H1 (cell line): ENCODE results near the gene FAM98C. TPM values are rescaled to one million over a fixed set of nuclear protein-coding genes. Genes with fewer than 3 reads are reported as not detected.

Experiments used
- CTCF ChIA-PET: fragments of 300-600 bp; sonication (Branson Sonifier 250); formaldehyde crosslinking; loops from one replicate; lab custom pipeline; 2021; ENCODE audit not compliant: partially characterized antibody; lab: Charles Lee
- POLR2A ChIA-PET: fragments of 300-600 bp; sonication (Branson Sonifier 250); formaldehyde crosslinking; loops from one replicate; lab custom pipeline; 2021; ENCODE audit warnings: inconsistent platforms; ENCODE audit not compliant: partially characterized antibody; lab: Charles Lee
- DNase-seq, 2 experiments: peaks; one replicate each; pipeline versions ENCODE4 v3.0.0 to v3.0.0-alpha.2; 2010 to 2022; ENCODE audit warnings: low spot score in 2 of 2, low read depth in 1 of 2, mixed read lengths in 1 of 2
- FAIRE-seq: peaks from 2 replicates; lab custom pipeline; 2011; peaks lifted over from hg19 to GRCh38; lab: Jason Lieb, UNC
- H2AFZ ChIP-seq: 2 replicates; pipeline ENCODE4 v1.8.1; 2012; ENCODE audit warnings: low read length, inconsistent platforms
- H2AK5ac ChIP-seq: 2 replicates; pipeline ENCODE4 v1.6.1; 2013; ENCODE audit warnings: low read depth, low read length
- H2BK120ac ChIP-seq: replicated peaks from 2 replicates; pipeline ENCODE3; 2013; ENCODE audit warnings: low read depth, low read length, inconsistent platforms
- H2BK12ac ChIP-seq: 2 replicates; pipeline ENCODE4 v1.6.1; 2013; ENCODE audit warnings: low read depth, low read length
- H2BK15ac ChIP-seq: 2 replicates; pipeline ENCODE4 v1.6.1; 2013; ENCODE audit warnings: low read length
- H2BK20ac ChIP-seq: 2 replicates; pipeline ENCODE4 v1.6.1; 2013; ENCODE audit warnings: low read length
- H2BK5ac ChIP-seq: 2 replicates; pipeline ENCODE4 v1.6.1; 2013; ENCODE audit warnings: low read depth, low read length
- H3K14ac ChIP-seq: 2 replicates; pipeline ENCODE4 v1.6.1; 2013; ENCODE audit warnings: inconsistent platforms; ENCODE audit not compliant: insufficient read length
- H3K18ac ChIP-seq: 2 replicates; pipeline ENCODE4 v1.6.1; 2013; ENCODE audit warnings: low read length; ENCODE audit errors: extremely low read depth
- H3K23ac ChIP-seq: 2 replicates; pipeline ENCODE4 v1.6.1; 2013; ENCODE audit warnings: inconsistent platforms; ENCODE audit not compliant: insufficient read length
- H3K23me2 ChIP-seq: 2 replicates; pipeline ENCODE4 v1.6.1; 2013; ENCODE audit warnings: low read depth, low read length
- H3K27ac ChIP-seq: 2 replicates; pipeline ENCODE4 v1.6.1; 2011; ENCODE audit warnings: low read depth, low read length, inconsistent platforms
- H3K27me3 ChIP-seq, 4 experiments: replicated peaks in 1 of 4; 1 replicate in 1 of 4; 2 replicates in 3 of 4; pipeline versions ENCODE4 v1.6.1 to v1.8.1; 2011 to 2013; ENCODE audit warnings: low read length in 3 of 4, mild to moderate bottlenecking in 3 of 4, inconsistent platforms in 2 of 4, mixed read lengths in 2 of 4, moderate library complexity in 1 of 4; ENCODE audit not compliant: control insufficient read depth in 3 of 4, insufficient read depth in 3 of 4; ENCODE audit errors: extremely low read depth in 1 of 4
- H3K36me3 ChIP-seq, 4 experiments: 2 replicates each; pipeline versions ENCODE4 v1.6.1 to v1.8.1; 2011 to 2013; ENCODE audit warnings: mild to moderate bottlenecking in 4 of 4, low read length in 3 of 4, moderate library complexity in 2 of 4, control low read depth in 1 of 4, inconsistent platforms in 1 of 4; ENCODE audit not compliant: insufficient read depth in 4 of 4, control insufficient read depth in 2 of 4
- H3K4ac ChIP-seq: replicated peaks from 2 replicates; pipeline ENCODE3; 2013; ENCODE audit warnings: low read length, low read depth, mixed read lengths, inconsistent platforms; ENCODE audit not compliant: insufficient read length
- H3K4me1 ChIP-seq, 4 experiments: replicated peaks in 1 of 4; 1 replicate in 1 of 4; 2 replicates in 3 of 4; pipeline versions ENCODE4 v1.6.1 to v1.8.1; 2011 to 2013; ENCODE audit warnings: low read length in 3 of 4, inconsistent platforms in 2 of 4, mixed read lengths in 1 of 4; ENCODE audit not compliant: insufficient read depth in 4 of 4, control insufficient read depth in 3 of 4
- H3K4me2 ChIP-seq, 2 experiments: 2 replicates each; pipeline versions ENCODE4 v1.6.1 to v1.8.1; 2011 to 2013; ENCODE audit warnings: low read depth in 2 of 2, low read length in 2 of 2, control low read depth in 1 of 2, inconsistent platforms in 1 of 2, mild to moderate bottlenecking in 1 of 2; ENCODE audit not compliant: insufficient read depth in 1 of 2
- H3K4me3 ChIP-seq, 4 experiments: fragments of 200-600, 300-600 bp in 1 of 4; sonication (generic), shearing (Covaris generic), sonication (Bioruptor Twin) in 1 of 4; 2 replicates each; pipeline versions ENCODE4 v1.5.1 to v1.8.1; 2011 to 2016; ENCODE audit warnings: low read length in 4 of 4, low read depth in 3 of 4, control low read depth in 2 of 4, inconsistent platforms in 2 of 4, mild to moderate bottlenecking in 2 of 4, mixed read lengths in 1 of 4, moderate library complexity in 1 of 4; ENCODE audit not compliant: insufficient read depth in 2 of 4; ENCODE audit errors: extremely low read depth in 1 of 4
- H3K56ac ChIP-seq: replicated peaks from 2 replicates; pipeline ENCODE3; 2013; ENCODE audit warnings: low read depth, mild to moderate bottlenecking, mixed read lengths, low read length, inconsistent platforms; ENCODE audit not compliant: insufficient read length
- H3K79me1 ChIP-seq: 2 replicates; pipeline ENCODE4 v1.6.1; 2013; ENCODE audit warnings: low read depth, low read length, control low read depth
- H3K79me2 ChIP-seq, 2 experiments: 2 replicates each; pipeline versions ENCODE4 v1.6.1 to v1.8.1; 2012 to 2013; ENCODE audit warnings: low read length in 2 of 2, mild to moderate bottlenecking in 2 of 2, inconsistent platforms in 1 of 2; ENCODE audit not compliant: insufficient read depth in 2 of 2, control insufficient read depth in 1 of 2
- H3K9ac ChIP-seq, 4 experiments: replicated peaks in 1 of 4; 1 replicate in 1 of 4; 2 replicates in 3 of 4; pipeline versions ENCODE4 v1.6.1 to v1.8.1; 2011 to 2013; ENCODE audit warnings: low read depth in 3 of 4, low read length in 3 of 4, control low read depth in 2 of 4, mild to moderate bottlenecking in 2 of 4, moderate library complexity in 2 of 4, inconsistent platforms in 1 of 4; ENCODE audit errors: extremely low read depth in 1 of 4
- H3K9me3 ChIP-seq, 2 experiments: 2 replicates each; pipeline versions ENCODE4 v1.6.1 to v1.8.1; 2012 to 2013; ENCODE audit warnings: mild to moderate bottlenecking in 2 of 2, moderate library complexity in 2 of 2, control low read depth in 1 of 2, inconsistent platforms in 1 of 2, low read depth in 1 of 2, low read length in 1 of 2, mixed read lengths in 1 of 2; ENCODE audit not compliant: insufficient read depth in 2 of 2
- H4K20me1 ChIP-seq, 2 experiments: replicated peaks in 1 of 2; 2 replicates each; pipeline versions ENCODE3 to v1.8.1; 2011 to 2013; ENCODE audit warnings: inconsistent platforms in 2 of 2, low read length in 2 of 2, mild to moderate bottlenecking in 1 of 2; ENCODE audit not compliant: insufficient read depth in 2 of 2, control insufficient read depth in 1 of 2
- H4K5ac ChIP-seq: 2 replicates; pipeline ENCODE4 v1.6.1; 2013; ENCODE audit warnings: low read length, low read depth, mixed read lengths, inconsistent platforms; ENCODE audit not compliant: insufficient read length
- H4K8ac ChIP-seq: 2 replicates; pipeline ENCODE4 v1.8.0; 2013; ENCODE audit warnings: mild to moderate bottlenecking, moderate library complexity, low read length, inconsistent platforms; ENCODE audit not compliant: insufficient read depth; ENCODE audit errors: extremely low read depth
- H4K91ac ChIP-seq: replicated peaks from 2 replicates; pipeline ENCODE3; 2013; ENCODE audit warnings: low read length, mixed read lengths, inconsistent platforms; ENCODE audit not compliant: insufficient read length
- CBX8 ChIP-seq: fragments of 300-800, 300-1000 bp; sonication (generic); IDR thresholded peaks from 2 replicates; pipeline ENCODE4 v1.7.1; 2016; ENCODE audit warnings: low read depth, low read length, borderline replicate concordance
- CHD1 ChIP-seq: IDR thresholded peaks from 2 replicates; pipeline ENCODE4 v1.6.1; 2012; ENCODE audit warnings: low read depth, low read length, improper control_type of control experiment
- MAFK ChIP-seq: IDR thresholded peaks from 2 replicates; pipeline ENCODE4 v1.6.1; 2012; ENCODE audit warnings: low read depth, mild to moderate bottlenecking, improper control_type of control experiment, low read length
- RXRA ChIP-seq: IDR thresholded peaks from 2 replicates; pipeline ENCODE4 v1.6.1; 2011; ENCODE audit warnings: low read depth, mild to moderate bottlenecking, low read length, moderate library complexity; ENCODE audit not compliant: insufficient read depth
- TCF12 ChIP-seq: IDR thresholded peaks from 2 replicates; pipeline ENCODE4 v1.6.1; 2011; ENCODE audit warnings: low read depth, mild to moderate bottlenecking, low read length
- WGBS, 2 experiments: shearing (Covaris generic) in 1 of 2; methylation state at CpG; one replicate each; pipeline versions ENCODE4 v1.1.6 to v1.1.7; 2013 to 2015; ENCODE audit warnings: low lambda C conversion rate in 2 of 2, mixed read lengths in 2 of 2, inconsistent platforms in 1 of 2, low coverage in 1 of 2, missing lambda C conversion rate in 1 of 2; ENCODE audit not compliant: insufficient replicate concordance in 2 of 2, insufficient coverage in 1 of 2, insufficient read length in 1 of 2; ENCODE audit errors: extremely low coverage in 1 of 2, missing lambda C conversion rate in 1 of 2; 5-methylcytosine and 5-hydroxymethylcytosine counted together
- polyA plus RNA-seq, 7 experiments: library from polyadenylated mRNA; depleted of rRNA in 3 of 7; stranded (reverse) in 5 of 7; unstranded in 2 of 7; fragments of >200 nt in 5 of 7; fragments of 200-250 nt in 2 of 7; gene quantifications; 1 replicate in 5 of 7; 2 replicates in 1 of 7; 4 replicates in 1 of 7; pipeline versions ENCODE4 v1.2.1 to v1.2.3, GENCODE V29; 2011 to 2013; ENCODE audit warnings: missing spikeins in 2 of 7, mixed read lengths in 2 of 7
- total RNA-seq: library from RNA; stranded (reverse); fragmentation: NEBNext Ultra II Directional; extraction: Animal tissue kit (Norgen Biotek cat#: 25700); gene quantifications from 2 replicates; pipeline ENCODE4 v1.2.1, GENCODE V29; 2021
- TF ChIP-seq, protein P1 (sequence below), 3 experiments: IDR thresholded peaks; 1 replicate in 2 of 3; 2 replicates in 1 of 3; pipeline versions ENCODE4 v1.5.1 to v1.6.1; 2011; ENCODE audit warnings: low read length in 3 of 3, mild to moderate bottlenecking in 3 of 3, inconsistent platforms in 2 of 3, low read depth in 1 of 3, moderate library complexity in 1 of 3; ENCODE audit not compliant: insufficient read depth in 1 of 3; ENCODE audit errors: control extremely low read depth in 1 of 3

The FAM98C gene
- total and polyA plus RNA-seq, 2 of the 8 experiments (the other 6 are each of a cell fraction or from before 2014, with no cell fraction given) = 6.1 to 9.4 TPM

DNA sequence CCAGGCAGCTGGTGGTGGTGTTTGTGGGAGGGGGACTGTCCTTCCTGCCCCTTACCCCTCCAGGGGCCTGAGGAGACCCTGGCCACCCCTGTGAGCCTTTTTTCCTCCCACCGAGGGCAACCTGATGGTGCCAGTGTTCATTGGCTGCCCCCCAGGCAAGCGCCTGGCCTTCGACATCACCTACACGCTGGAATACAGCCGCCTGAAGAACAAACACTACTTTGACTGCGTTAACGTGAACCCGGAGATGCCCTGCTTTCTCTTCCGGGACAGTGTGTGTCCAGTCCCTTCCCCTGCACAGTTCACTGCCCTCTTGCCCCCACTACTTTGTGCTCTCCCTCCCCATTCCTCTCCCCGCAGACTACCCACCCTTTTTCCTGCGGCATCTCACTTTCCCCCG, 35.9 kb upstream of the FAM98C start:
- Histone ChIP-seq H3K56ac (no peak overlapping the region), H4K91ac (no peak overlapping the region), H3K27ac (no peak overlapping the region), H3K4me1 (no peaks in the 10 kb centered on the region; a peak in 1 of 7 replicates), H3K27me3 (peaks cover 0 to 2% (median 0%) of the 10 kb centered on the region in 4 experiments; a peak in 2 of 7 replicates), H3K79me2 (no peaks in the 10 kb centered on the region), H2BK12ac (no peak overlapping the region), H4K8ac (no peak overlapping the region), H4K20me1 (peaks cover 0 to 3% of the 10 kb centered on the region in 2 experiments), H2BK120ac (no peak overlapping the region), H3K4me2 (no peak overlapping the region), H2BK20ac (no peak overlapping the region), H3K23ac (no peak overlapping the region), H3K9me3 (peaks cover 3 to 9% of the 10 kb centered on the region in 2 experiments; a peak in 2 of 4 replicates), H3K79me1 (no peaks in the 10 kb centered on the region), H2BK15ac (no peak overlapping the region), H3K18ac (no peak overlapping the region), H3K4me3 (no peak overlapping the region), H2AFZ (no peak overlapping the region), H3K36me3 (no peaks in the 10 kb centered on the region), H2BK5ac (no peak overlapping the region), H2AK5ac (no peak overlapping the region), H4K5ac (no peak overlapping the region), H3K14ac (no peak overlapping the region), H3K4ac (no peak overlapping the region), H3K23me2 (peaks cover 2% of the 10 kb centered on the region; the same call in 1 of the 2 replicates), H3K9ac (no peak overlapping the region)
- no peak for DNase-seq
- ChIA-PET CTCF (interaction anchor here (1.5 to 1.6 kb wide), 2 partner anchors 15 to 32 kb away, joined by 4 to 7 read pairs; partner anchors contain the start of gene CATSPERG), POLR2A (interaction anchor here (1.1 kb wide), 1 partner anchor 19 kb away, joined by 3 read pairs; no protein-coding TSS in a partner anchor)
- FAIRE-seq = no peak
- 91% methylated on average over 12 of the region's 12 CpGs; no CpG with 5 or more reads in 1 of the 2 experiments for WGBS, 2 experiments
- TF ChIP-seq CBX8 (no peak), CHD1 (no peak), MAFK (no peak), TCF12 (no peak), RXRA (no peak)
- TF ChIP-seq, protein P1, sequence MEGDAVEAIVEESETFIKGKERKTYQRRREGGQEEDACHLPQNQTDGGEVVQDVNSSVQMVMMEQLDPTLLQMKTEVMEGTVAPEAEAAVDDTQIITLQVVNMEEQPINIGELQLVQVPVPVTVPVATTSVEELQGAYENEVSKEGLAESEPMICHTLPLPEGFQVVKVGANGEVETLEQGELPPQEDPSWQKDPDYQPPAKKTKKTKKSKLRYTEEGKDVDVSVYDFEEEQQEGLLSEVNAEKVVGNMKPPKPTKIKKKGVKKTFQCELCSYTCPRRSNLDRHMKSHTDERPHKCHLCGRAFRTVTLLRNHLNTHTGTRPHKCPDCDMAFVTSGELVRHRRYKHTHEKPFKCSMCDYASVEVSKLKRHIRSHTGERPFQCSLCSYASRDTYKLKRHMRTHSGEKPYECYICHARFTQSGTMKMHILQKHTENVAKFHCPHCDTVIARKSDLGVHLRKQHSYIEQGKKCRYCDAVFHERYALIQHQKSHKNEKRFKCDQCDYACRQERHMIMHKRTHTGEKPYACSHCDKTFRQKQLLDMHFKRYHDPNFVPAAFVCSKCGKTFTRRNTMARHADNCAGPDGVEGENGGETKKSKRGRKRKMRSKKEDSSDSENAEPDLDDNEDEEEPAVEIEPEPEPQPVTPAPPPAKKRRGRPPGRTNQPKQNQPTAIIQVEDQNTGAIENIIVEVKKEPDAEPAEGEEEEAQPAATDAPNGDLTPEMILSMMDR (IDR thresholded peaks at IDR 0.05; ENCODE audit: control extremely low read depth in 1 of 3, insufficient read depth in 1 of 3, low read depth in 1 of 3, low read length in 3 of 3) = no peak
